GM10248 (cell line): ENCODE data around the gene NPAT.
"Not testable (repeated sequence)": the region's sequence is repeated elsewhere in the genome, so short reads cannot be mapped to it uniquely, and the experiment has no call there.

Source experiments
- CTCF ChIA-PET: fragments of 300-600 bp; sonication (Branson Sonifier 250); formaldehyde crosslinking; extraction: SDS; loops from one replicate; lab custom pipeline; 2021; ENCODE audit warnings: antibody characterized with exemption; lab: Yijun Ruan, JAX
- POLR2A ChIA-PET: fragments of 350-650 bp; sonication (Branson Sonifier 250); formaldehyde crosslinking; extraction: SDS; loops from one replicate; lab custom pipeline; 2020; ENCODE audit warnings: antibody characterized with exemption; lab: Yijun Ruan, JAX
- DNase-seq: peaks from one replicate; pipeline ENCODE4 v3.0.0; 2012; ENCODE audit errors: extremely low spot score
- CTCF ChIP-seq: IDR thresholded peaks from 2 replicates; pipeline ENCODE4 v1.5.1; 2012; ENCODE audit warnings: mild to moderate bottlenecking, low read depth; ENCODE audit errors: extremely low read depth, missing control alignments, control extremely low read depth

The NPAT gene

GRCh38 chr11:108121274-108122155 is 100.9 kb downstream of the NPAT start, which contains the start of gene ACAT1:
Gene ACAT1 (plus strand): TSS chr11:108121567. CDS start chr11:108121607, 40 bp downstream.
- peak; percentile 94 for DNase-seq
- POLR2A ChIA-PET, result interaction anchor here (0.6 to 0.7 kb wide), 2 partner anchors 41 to 235 kb away, joined by 3 read pairs; no protein-coding TSS in a partner anchor
- CTCF ChIA-PET, result interaction anchor here (1.3 kb wide), 1 partner anchor 40 kb away, joined by 3 read pairs; no protein-coding TSS in a partner anchor

GRCh38 chr11:108120936-108121273 is 101.5 kb downstream of the NPAT start:
- ChIA-PET CTCF (interaction anchor here (1.3 kb wide), 1 partner anchor 40 kb away, joined by 3 read pairs; no protein-coding TSS in a partner anchor), POLR2A (interaction anchor here (0.7 kb wide), 1 partner anchor 41 kb away, joined by 3 read pairs; no protein-coding TSS in a partner anchor)
- not testable (repeated sequence) for DNase-seq

More at GRCh38 chr11:108121274-108122155, 100.9 kb downstream of the NPAT start, which contains the start of gene ACAT1:
- no peak for TF ChIP-seq CTCF

- DNase-seq, result peak; percentile 32
- ChIA-PET CTCF (interaction anchor here (0.6 to 4.1 kb wide), 15 partner anchors 9 to 1579 kb away, joined by 3 to 25 read pairs (median 4); partner anchors contain the start of gene CUL5), POLR2A (interaction anchor here (0.7 kb wide), 1 partner anchor 520 kb away, joined by 7 read pairs; no protein-coding TSS in a partner anchor)
- TF ChIP-seq CTCF, result peak; percentile 42
These were observed 104.6 kb downstream of the NPAT start for GRCh38 chr11:108117746-108118371.

- POLR2A ChIA-PET, result no interaction called here
- CTCF ChIA-PET, result no interaction called here
- DNase-seq, result no peak
- no peak for TF ChIP-seq CTCF
These were observed 106.8 kb downstream of the NPAT start for GRCh38 chr11:108115500-108116140.

GRCh38 chr11:108112057-108112456 is 110.4 kb downstream of the NPAT start:
- CTCF ChIA-PET, result interaction anchor here (1.3 to 2.1 kb wide), 3 partner anchors 12 to 25 kb away, joined by 3 to 5 read pairs (median 5); no protein-coding TSS in a partner anchor
- no peak for TF ChIP-seq CTCF
- no peak for DNase-seq
- POLR2A ChIA-PET, result no interaction called here

- ChIA-PET CTCF (interaction anchor here (1.4 kb wide), 1 partner anchor 15 kb away, joined by 3 read pairs; no protein-coding TSS in a partner anchor), POLR2A (no interaction called here)
- DNase-seq, result no peak
- no peak for TF ChIP-seq CTCF
These were observed 111.3 kb downstream of the NPAT start for GRCh38 chr11:108111126-108111525.
